ENCODE results near the gene FRK.

DNA sequence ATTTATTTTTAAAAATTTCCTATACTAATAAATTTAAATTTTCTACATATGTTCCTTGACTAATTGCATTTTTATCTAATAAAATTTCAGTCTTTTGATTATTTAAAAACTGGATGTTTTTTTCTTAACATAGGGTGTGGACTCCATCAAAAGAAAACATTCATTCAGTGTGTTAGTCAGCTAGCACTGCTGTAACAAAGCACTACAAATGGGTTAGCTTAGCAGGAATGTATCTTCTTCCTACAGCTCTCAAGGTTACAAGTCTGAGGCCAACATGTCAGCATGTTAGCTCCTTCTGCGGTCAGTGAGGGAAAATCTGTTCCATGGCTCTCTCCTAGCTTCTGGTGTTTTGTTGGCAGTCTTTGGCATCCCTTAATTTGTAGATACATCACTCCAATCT lies 32.5 kb downstream of the FRK start:
- TF ChIP-seq, protein P1, sequence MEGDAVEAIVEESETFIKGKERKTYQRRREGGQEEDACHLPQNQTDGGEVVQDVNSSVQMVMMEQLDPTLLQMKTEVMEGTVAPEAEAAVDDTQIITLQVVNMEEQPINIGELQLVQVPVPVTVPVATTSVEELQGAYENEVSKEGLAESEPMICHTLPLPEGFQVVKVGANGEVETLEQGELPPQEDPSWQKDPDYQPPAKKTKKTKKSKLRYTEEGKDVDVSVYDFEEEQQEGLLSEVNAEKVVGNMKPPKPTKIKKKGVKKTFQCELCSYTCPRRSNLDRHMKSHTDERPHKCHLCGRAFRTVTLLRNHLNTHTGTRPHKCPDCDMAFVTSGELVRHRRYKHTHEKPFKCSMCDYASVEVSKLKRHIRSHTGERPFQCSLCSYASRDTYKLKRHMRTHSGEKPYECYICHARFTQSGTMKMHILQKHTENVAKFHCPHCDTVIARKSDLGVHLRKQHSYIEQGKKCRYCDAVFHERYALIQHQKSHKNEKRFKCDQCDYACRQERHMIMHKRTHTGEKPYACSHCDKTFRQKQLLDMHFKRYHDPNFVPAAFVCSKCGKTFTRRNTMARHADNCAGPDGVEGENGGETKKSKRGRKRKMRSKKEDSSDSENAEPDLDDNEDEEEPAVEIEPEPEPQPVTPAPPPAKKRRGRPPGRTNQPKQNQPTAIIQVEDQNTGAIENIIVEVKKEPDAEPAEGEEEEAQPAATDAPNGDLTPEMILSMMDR (IDR thresholded peaks at IDR 0.05): no peak
- TF ChIP-seq EZH2 (IDR thresholded peaks at IDR 0.05) (no peak), EZH2phosphoT487 (IDR thresholded peaks at IDR 0.05) (no peak)

All from neural progenitor cell (in vitro differentiated cells).